ENCODE measurements around the gene WEE2. TPM values are rescaled to one million over a fixed set of nuclear protein-coding genes. Genes with fewer than 3 reads are reported as not detected.
A peak's percentile ranks its signal among the peaks of the same experiment; 100 is the strongest.

The WEE2 gene
- total RNA-seq, 1 experiment from 2014 or later, result not detected

DNA sequence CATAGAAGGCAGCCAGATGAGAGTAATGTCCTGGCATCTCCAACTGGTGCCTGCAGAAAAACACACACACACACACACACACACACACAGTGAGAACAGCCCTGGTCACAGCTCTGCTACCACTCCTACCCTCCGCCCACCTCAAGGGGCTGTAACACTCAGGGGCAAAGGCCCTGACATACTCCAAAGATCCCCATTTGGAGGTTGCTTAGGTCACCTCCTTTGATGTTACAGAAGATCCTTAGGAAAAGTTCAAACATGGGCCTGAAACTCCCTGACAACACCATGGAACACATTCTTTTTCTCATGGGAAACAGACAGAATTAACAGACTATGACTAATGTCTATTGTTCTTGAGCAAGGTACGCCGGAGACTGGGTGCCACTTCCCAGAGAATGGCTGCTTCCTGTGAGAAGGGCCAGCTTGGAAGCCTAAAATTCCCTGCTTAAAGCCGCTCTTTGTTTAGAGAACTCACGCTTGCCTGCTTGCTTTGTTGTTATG lies 33.9 kb upstream of the WEE2 start:
- CTCF ChIA-PET, result no interaction called here

DNA sequence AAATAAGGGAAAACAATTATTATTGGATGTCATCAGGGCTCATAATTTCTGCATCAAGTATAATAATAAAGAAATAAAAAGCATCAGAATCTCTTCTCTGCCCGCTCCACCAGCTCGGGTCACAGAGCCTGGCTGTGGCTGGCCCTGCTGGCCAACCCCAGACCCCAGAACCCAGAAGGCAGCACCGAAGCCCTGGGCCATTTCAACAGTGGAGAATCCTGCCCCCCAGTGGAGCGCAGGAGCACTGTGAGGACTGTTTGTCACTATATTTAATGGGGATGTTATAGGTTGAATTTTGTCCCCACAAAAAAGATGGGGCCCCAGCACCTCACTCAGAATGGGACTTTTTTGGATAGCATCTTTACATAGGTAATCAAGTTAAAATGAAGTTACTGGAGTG lies 33.5 kb upstream of the WEE2 start:
- no peak overlapping the region for H3K4me3 ChIP-seq (ENCODE audit: low read depth in 2 of 2, low read length in 2 of 2)
- no peaks in the 10 kb centered on the region for H3K9me3 ChIP-seq (ENCODE audit: control insufficient read depth, insufficient read depth, low read depth, low read length)
- intact Hi-C loops (cut with micrococcal nuclease; ENCODE audit: unreplicated experiment) (no loop called here), in situ Hi-C loops (cut with HindIII; ENCODE audit: low pct_unique_long_range_greater_than_20kb, low sequenced_read_pairs) (no loop called here)
- BruUV-seq (replicated peaks), result no TSS peak
- H3K27ac ChIP-seq (ENCODE audit: low read length), result no peak overlapping the region
- no peak for ATAC-seq
- H3K36me3 ChIP-seq (ENCODE audit: control insufficient read depth, insufficient read depth, low read length), result no peaks in the 10 kb centered on the region
- ChIA-PET CTCF (no interaction called here), POLR2A (no interaction called here)
- no peaks in the 10 kb centered on the region for H3K4me1 ChIP-seq (ENCODE audit: control insufficient read depth, insufficient read depth, low read length)
- no peaks in the 10 kb centered on the region for H3K27me3 ChIP-seq (ENCODE audit: control insufficient read depth, insufficient read depth, low read length)
- TF ChIP-seq, protein P1, sequence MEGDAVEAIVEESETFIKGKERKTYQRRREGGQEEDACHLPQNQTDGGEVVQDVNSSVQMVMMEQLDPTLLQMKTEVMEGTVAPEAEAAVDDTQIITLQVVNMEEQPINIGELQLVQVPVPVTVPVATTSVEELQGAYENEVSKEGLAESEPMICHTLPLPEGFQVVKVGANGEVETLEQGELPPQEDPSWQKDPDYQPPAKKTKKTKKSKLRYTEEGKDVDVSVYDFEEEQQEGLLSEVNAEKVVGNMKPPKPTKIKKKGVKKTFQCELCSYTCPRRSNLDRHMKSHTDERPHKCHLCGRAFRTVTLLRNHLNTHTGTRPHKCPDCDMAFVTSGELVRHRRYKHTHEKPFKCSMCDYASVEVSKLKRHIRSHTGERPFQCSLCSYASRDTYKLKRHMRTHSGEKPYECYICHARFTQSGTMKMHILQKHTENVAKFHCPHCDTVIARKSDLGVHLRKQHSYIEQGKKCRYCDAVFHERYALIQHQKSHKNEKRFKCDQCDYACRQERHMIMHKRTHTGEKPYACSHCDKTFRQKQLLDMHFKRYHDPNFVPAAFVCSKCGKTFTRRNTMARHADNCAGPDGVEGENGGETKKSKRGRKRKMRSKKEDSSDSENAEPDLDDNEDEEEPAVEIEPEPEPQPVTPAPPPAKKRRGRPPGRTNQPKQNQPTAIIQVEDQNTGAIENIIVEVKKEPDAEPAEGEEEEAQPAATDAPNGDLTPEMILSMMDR (IDR thresholded peaks at IDR 0.05), result peak; percentile 46; the same call in 1 of the 2 replicates
- TF ChIP-seq SIN3A (IDR thresholded peaks at IDR 0.05; ENCODE audit: borderline replicate concordance, insufficient read depth, low read depth, low read length), result no peak
- DNase-seq (ENCODE audit: low read depth, low spot score), result no peak

More for the DNA sequence above, 33.9 kb upstream of the WEE2 start:
- H3K27me3 ChIP-seq (ENCODE audit: control insufficient read depth, insufficient read depth, low read length), result no peaks in the 10 kb centered on the region
- TF ChIP-seq TCF7L2 (IDR thresholded peaks at IDR 0.05; ENCODE audit: low read depth, low read length), result no peak
- no peak for TF ChIP-seq POLR2AphosphoS5 (IDR thresholded peaks at IDR 0.05; ENCODE audit: low read depth, low read length)
- TF ChIP-seq SIN3A (IDR thresholded peaks at IDR 0.05; ENCODE audit: borderline replicate concordance, insufficient read depth, low read depth, low read length), result no peak
- TF ChIP-seq, protein P2, sequence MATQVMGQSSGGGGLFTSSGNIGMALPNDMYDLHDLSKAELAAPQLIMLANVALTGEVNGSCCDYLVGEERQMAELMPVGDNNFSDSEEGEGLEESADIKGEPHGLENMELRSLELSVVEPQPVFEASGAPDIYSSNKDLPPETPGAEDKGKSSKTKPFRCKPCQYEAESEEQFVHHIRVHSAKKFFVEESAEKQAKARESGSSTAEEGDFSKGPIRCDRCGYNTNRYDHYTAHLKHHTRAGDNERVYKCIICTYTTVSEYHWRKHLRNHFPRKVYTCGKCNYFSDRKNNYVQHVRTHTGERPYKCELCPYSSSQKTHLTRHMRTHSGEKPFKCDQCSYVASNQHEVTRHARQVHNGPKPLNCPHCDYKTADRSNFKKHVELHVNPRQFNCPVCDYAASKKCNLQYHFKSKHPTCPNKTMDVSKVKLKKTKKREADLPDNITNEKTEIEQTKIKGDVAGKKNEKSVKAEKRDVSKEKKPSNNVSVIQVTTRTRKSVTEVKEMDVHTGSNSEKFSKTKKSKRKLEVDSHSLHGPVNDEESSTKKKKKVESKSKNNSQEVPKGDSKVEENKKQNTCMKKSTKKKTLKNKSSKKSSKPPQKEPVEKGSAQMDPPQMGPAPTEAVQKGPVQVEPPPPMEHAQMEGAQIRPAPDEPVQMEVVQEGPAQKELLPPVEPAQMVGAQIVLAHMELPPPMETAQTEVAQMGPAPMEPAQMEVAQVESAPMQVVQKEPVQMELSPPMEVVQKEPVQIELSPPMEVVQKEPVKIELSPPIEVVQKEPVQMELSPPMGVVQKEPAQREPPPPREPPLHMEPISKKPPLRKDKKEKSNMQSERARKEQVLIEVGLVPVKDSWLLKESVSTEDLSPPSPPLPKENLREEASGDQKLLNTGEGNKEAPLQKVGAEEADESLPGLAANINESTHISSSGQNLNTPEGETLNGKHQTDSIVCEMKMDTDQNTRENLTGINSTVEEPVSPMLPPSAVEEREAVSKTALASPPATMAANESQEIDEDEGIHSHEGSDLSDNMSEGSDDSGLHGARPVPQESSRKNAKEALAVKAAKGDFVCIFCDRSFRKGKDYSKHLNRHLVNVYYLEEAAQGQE (IDR thresholded peaks at IDR 0.05; ENCODE audit: insufficient read depth in 1 of 2, low read depth in 2 of 2, low read length in 1 of 2), result no peak
- TF ChIP-seq, protein P1 (IDR thresholded peaks at IDR 0.05), result no peak
- no peaks in the 10 kb centered on the region for H3K36me3 ChIP-seq (ENCODE audit: control insufficient read depth, insufficient read depth, low read length)
- DNase-seq (ENCODE audit: low read depth, low spot score) (no peak), ATAC-seq (no peak)
- no peaks in the 10 kb centered on the region for H3K4me1 ChIP-seq (ENCODE audit: control insufficient read depth, insufficient read depth, low read length)
- in situ Hi-C loops (cut with HindIII; ENCODE audit: low pct_unique_long_range_greater_than_20kb, low sequenced_read_pairs), result no loop called here
- POLR2A ChIA-PET, result no interaction called here
- no peaks in the 10 kb centered on the region for H3K9me3 ChIP-seq (ENCODE audit: control insufficient read depth, insufficient read depth, low read depth, low read length)
- intact Hi-C loops (cut with micrococcal nuclease; ENCODE audit: unreplicated experiment), result no loop called here
- no TSS peak for BruUV-seq (replicated peaks)
- no peak overlapping the region for H3K27ac ChIP-seq (ENCODE audit: low read length)
- no peak overlapping the region for H3K4me3 ChIP-seq (ENCODE audit: low read depth in 2 of 2, low read length in 2 of 2)
